ENCODE results near the gene CHEK2.
A peak's percentile ranks its signal among the peaks of the same experiment; 100 is the strongest.
"Not testable (repeated sequence)": the region's sequence is repeated elsewhere in the genome, so short reads cannot be mapped to it uniquely, and the experiment has no call there.

The CHEK2 gene

GRCh38 chr22:28682966-28683365 is 58.7 kb downstream of the CHEK2 start:
- not testable (repeated sequence) for DNase-seq

- peak; percentile 6 for DNase-seq
Measured at GRCh38 chr22:28680813-28681490, 60.7 kb downstream of the CHEK2 start.

GRCh38 chr22:28679611-28680287 is 61.9 kb downstream of the CHEK2 start, which contains the start of gene TTC28:
TTC28 (minus strand) TSS chr22:28679840; CDS start chr22:28679723, 117 bp downstream.
- DNase-seq: peak; percentile 74

GRCh38 chr22:28678778-28679610 is 62.6 kb downstream of the CHEK2 start:
- peak; percentile 12 for DNase-seq

GRCh38 chr22:28678170-28678569 is 63.5 kb downstream of the CHEK2 start:
- not testable (repeated sequence) for DNase-seq

- DNase-seq: no peak
Measured at GRCh38 chr22:28674121-28674563, 67.5 kb downstream of the CHEK2 start.

GRCh38 chr22:28670756-28671155 is 70.9 kb downstream of the CHEK2 start:
- no peak for DNase-seq

- DNase-seq: no peak
Measured at GRCh38 chr22:28670161-28670560, 71.5 kb downstream of the CHEK2 start.

GRCh38 chr22:28669387-28669786 is 72.2 kb downstream of the CHEK2 start:
- DNase-seq: no peak

- DNase-seq: not testable (repeated sequence)
Measured at GRCh38 chr22:28663569-28663942, 78.1 kb downstream of the CHEK2 start.

- no peak for DNase-seq
Measured at GRCh38 chr22:28658448-28658847, 83.2 kb downstream of the CHEK2 start.

- no peak for DNase-seq
Measured at GRCh38 chr22:28656181-28656580, 85.4 kb downstream of the CHEK2 start.

GRCh38 chr22:28650463-28650862 is 91.2 kb downstream of the CHEK2 start:
- DNase-seq: no peak

GRCh38 chr22:28648792-28649191 is 92.8 kb downstream of the CHEK2 start:
- no peak for DNase-seq

- DNase-seq: no peak
Measured at GRCh38 chr22:28647216-28647615, 94.4 kb downstream of the CHEK2 start.

- no peak for DNase-seq
Measured at GRCh38 chr22:28639321-28639720, 102.3 kb downstream of the CHEK2 start.
